Chondrocyte (in vitro differentiated cells): Measurements from ENCODE around the gene AIFM1. TPM values are rescaled to one million over a fixed set of nuclear protein-coding genes. Genes with fewer than 3 reads are reported as not detected.

Experiments
- DNase-seq: peaks from one replicate; pipeline ENCODE4 v3.0.0; 2021; ENCODE audit warnings: mixed read lengths, low spot score
- H3K27ac Mint-ChIP-seq: one replicate; pipeline ENCODE4 v1.8.0; 2021; ENCODE audit warnings: mild to moderate bottlenecking, moderate library complexity, mixed read lengths; ENCODE audit not compliant: unreplicated experiment
- H3K27me3 Mint-ChIP-seq: 2 replicates; pipeline ENCODE4 v1.8.0; 2021; ENCODE audit warnings: low read depth, mixed read lengths
- H3K36me3 Mint-ChIP-seq: 2 replicates; pipeline ENCODE4 v1.8.0; 2021; ENCODE audit warnings: low read depth, mixed read lengths
- H3K4me1 Mint-ChIP-seq: 2 replicates; pipeline ENCODE4 v1.8.0; 2021; ENCODE audit warnings: low read depth, mild to moderate bottlenecking, mixed read lengths
- H3K4me3 Mint-ChIP-seq: one replicate; pipeline ENCODE4 v1.8.0; 2021; ENCODE audit warnings: mild to moderate bottlenecking, moderate library complexity, mixed read lengths; ENCODE audit not compliant: unreplicated experiment
- H3K9me3 Mint-ChIP-seq: 2 replicates; pipeline ENCODE4 v1.8.0; 2021; ENCODE audit warnings: low read depth, mixed read lengths
- total RNA-seq: library from RNA; stranded (reverse); gene quantifications from 3 replicates; pipeline ENCODE4 v1.2.1, GENCODE V29; 2021
- TF ChIP-seq, protein P1 (sequence below): fragments of 200-600 bp; sonication (generic); IDR thresholded peaks from 2 replicates; pipeline ENCODE4 v1.5.0; 2021; ENCODE audit warnings: antibody characterized with exemption, mild to moderate bottlenecking, moderate library complexity

Gene AIFM1
- total RNA-seq, 1 donor from 2014 or later, result 29.2 TPM

DNA sequence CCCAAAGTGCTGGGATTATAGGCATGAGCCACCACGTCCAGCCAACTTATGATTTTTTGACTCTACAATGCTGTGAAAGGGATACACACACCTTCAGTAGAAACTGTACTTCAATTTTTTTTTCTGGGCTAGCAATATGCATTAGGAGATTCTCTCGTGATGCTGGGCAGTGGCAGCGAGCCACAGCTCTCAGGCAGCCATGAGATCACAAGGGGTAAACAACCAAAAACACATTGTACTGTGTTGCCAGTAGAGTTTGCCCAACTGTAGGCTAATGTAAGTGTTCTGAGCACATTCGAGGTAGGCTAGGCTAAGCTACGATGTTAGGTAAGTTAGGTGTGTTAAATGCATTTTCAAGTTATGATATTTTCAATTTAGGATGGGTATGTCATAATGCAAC, 31.8 kb upstream of the AIFM1 start:
- no peak overlapping the region for H3K27ac Mint-ChIP-seq
- peaks cover 4% of the 10 kb centered on the region for H3K4me1 Mint-ChIP-seq
- H3K9me3 Mint-ChIP-seq, result no peaks in the 10 kb centered on the region
- H3K36me3 Mint-ChIP-seq, result no peaks in the 10 kb centered on the region
- H3K4me3 Mint-ChIP-seq, result no peak overlapping the region
- TF ChIP-seq, protein P1, sequence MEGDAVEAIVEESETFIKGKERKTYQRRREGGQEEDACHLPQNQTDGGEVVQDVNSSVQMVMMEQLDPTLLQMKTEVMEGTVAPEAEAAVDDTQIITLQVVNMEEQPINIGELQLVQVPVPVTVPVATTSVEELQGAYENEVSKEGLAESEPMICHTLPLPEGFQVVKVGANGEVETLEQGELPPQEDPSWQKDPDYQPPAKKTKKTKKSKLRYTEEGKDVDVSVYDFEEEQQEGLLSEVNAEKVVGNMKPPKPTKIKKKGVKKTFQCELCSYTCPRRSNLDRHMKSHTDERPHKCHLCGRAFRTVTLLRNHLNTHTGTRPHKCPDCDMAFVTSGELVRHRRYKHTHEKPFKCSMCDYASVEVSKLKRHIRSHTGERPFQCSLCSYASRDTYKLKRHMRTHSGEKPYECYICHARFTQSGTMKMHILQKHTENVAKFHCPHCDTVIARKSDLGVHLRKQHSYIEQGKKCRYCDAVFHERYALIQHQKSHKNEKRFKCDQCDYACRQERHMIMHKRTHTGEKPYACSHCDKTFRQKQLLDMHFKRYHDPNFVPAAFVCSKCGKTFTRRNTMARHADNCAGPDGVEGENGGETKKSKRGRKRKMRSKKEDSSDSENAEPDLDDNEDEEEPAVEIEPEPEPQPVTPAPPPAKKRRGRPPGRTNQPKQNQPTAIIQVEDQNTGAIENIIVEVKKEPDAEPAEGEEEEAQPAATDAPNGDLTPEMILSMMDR, result no peak
- no peak for DNase-seq
- no peaks in the 10 kb centered on the region for H3K27me3 Mint-ChIP-seq

DNA sequence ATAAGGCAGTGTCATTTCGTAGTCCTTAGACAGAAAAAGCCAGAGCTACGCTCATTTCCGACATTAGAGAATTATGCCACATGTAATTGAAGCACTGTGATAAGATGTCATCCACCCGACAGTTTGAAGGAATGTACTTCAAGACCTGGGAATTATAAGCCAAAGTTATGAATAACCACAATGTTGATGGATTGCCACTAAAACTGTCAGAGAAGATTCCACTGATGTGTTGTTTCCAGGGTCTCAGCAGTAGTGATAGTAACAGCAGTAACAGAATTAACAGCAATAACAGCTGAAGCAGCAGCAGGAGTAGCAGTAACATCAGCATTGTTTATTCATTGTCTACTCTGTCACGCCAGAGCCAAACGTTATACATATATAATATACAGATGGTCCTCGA, 30.8 kb upstream of the AIFM1 start:
- TF ChIP-seq, protein P1, result no peak
- no peak overlapping the region for H3K27ac Mint-ChIP-seq
- no peak overlapping the region for H3K4me3 Mint-ChIP-seq
- H3K27me3 Mint-ChIP-seq, result no peaks in the 10 kb centered on the region
- no peak for DNase-seq
- no peaks in the 10 kb centered on the region for H3K9me3 Mint-ChIP-seq
- peaks cover 6% of the 10 kb centered on the region for H3K4me1 Mint-ChIP-seq
- H3K36me3 Mint-ChIP-seq, result no peaks in the 10 kb centered on the region

DNA sequence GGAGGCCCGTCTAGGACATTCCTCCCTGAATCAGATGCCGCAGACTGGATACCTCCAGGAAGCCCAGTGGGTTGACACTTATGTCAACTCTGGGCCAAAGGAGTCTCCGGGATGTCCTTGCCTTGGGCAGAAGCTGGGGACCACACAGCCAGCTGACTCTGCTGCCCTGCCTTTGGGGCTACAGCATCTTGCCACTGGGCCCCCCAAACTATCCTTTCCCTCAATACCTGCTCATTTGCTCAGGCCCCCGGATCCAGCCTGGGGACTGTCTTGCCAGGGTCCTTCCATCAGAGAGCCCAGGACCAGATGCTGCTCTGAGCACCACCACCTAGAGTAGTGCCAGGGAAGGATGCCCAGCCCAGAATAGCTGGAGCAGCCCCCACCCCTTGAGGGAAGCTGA, 25.2 kb upstream of the AIFM1 start:
- H3K27ac Mint-ChIP-seq, result no peak overlapping the region
- no peaks in the 10 kb centered on the region for H3K9me3 Mint-ChIP-seq
- H3K4me3 Mint-ChIP-seq, result no peak overlapping the region
- H3K36me3 Mint-ChIP-seq, result no peaks in the 10 kb centered on the region
- DNase-seq, result no peak
- H3K27me3 Mint-ChIP-seq, result no peaks in the 10 kb centered on the region
- peaks cover 3% of the 10 kb centered on the region for H3K4me1 Mint-ChIP-seq
- TF ChIP-seq, protein P1, result no peak

DNA sequence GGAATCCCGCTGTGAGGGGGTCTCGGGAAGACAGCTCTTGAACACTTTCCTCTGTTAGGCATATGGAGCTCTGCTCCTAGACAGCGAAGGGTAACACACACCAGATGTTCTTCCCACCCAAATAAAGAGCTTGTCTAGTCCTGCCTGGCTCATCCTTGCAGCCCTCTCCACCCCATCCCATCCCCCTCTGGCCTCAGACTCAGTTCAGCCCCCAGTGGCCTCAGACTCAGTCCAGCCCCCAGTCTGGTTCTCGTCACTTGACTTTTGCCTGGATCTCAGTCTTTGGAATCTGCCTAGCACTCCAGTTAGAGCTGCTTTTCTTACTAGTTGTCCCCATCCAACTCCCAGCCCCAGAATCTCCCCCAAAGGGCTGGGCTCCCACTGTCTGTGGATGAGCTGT, 21.0 kb upstream of the AIFM1 start:
- H3K36me3 Mint-ChIP-seq, result peaks cover 3% of the 10 kb centered on the region
- H3K27me3 Mint-ChIP-seq, result no peaks in the 10 kb centered on the region
- H3K9me3 Mint-ChIP-seq, result no peaks in the 10 kb centered on the region
- TF ChIP-seq, protein P1, result no peak
- DNase-seq, result no peak
- no peak overlapping the region for H3K4me3 Mint-ChIP-seq
- H3K4me1 Mint-ChIP-seq, result no peaks in the 10 kb centered on the region
- no peak overlapping the region for H3K27ac Mint-ChIP-seq

DNA sequence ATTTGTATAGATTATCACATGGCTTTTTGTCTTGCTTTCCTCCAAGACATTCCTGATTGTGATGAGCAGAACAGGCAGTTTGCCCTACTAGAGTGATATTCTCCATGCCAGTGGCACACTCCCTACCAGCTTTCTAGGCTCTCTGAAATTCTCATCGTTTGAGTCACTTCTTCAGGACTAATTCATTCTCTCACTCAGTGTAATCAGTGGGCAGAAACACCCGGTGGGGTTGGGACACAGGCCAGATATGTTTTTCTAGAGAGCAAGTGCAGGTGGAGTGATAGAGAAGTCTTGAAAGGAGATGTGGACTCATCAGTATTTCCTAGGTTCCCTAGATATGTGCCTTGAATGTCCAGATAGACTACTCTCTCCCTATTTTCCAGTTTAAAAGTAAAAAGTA, 19.2 kb upstream of the AIFM1 start:
- Mint-ChIP-seq H3K9me3 (peaks cover 2% of the 10 kb centered on the region), H3K4me3 (no peak overlapping the region), H3K4me1 (peaks cover 3% of the 10 kb centered on the region), H3K27ac (no peak overlapping the region), H3K27me3 (no peaks in the 10 kb centered on the region), H3K36me3 (peaks cover 4% of the 10 kb centered on the region)
- TF ChIP-seq, protein P1, result no peak
- DNase-seq, result no peak
